ENCODE data around the gene FBXW5.

GRCh38 chr9:136934277-136934676 is 10.3 kb downstream of the FBXW5 start:
- no peak for TF ChIP-seq POLR2AphosphoS5 (IDR thresholded peaks at IDR 0.05; ENCODE audit: low read depth, low read length)
- no peak for TF ChIP-seq POLR2A (IDR thresholded peaks at IDR 0.05; ENCODE audit: low read depth, low read length)
- TF ChIP-seq TAF1 (IDR thresholded peaks at IDR 0.05; ENCODE audit: low read depth, low read length) = no peak
- no peak for TF ChIP-seq SPI1 (IDR thresholded peaks at IDR 0.05; ENCODE audit: low read depth, low read length)
- no peak for TF ChIP-seq POU2F2 (IDR thresholded peaks at IDR 0.05; ENCODE audit: low read depth, low read length)
- no peak for TF ChIP-seq PAX5 (IDR thresholded peaks at IDR 0.05; ENCODE audit: insufficient read depth, low read length, severe bottlenecking)

Measured in GM12891 (cell line).